ENCODE measurements around the gene BLACAT1.

The BLACAT1 gene

DNA sequence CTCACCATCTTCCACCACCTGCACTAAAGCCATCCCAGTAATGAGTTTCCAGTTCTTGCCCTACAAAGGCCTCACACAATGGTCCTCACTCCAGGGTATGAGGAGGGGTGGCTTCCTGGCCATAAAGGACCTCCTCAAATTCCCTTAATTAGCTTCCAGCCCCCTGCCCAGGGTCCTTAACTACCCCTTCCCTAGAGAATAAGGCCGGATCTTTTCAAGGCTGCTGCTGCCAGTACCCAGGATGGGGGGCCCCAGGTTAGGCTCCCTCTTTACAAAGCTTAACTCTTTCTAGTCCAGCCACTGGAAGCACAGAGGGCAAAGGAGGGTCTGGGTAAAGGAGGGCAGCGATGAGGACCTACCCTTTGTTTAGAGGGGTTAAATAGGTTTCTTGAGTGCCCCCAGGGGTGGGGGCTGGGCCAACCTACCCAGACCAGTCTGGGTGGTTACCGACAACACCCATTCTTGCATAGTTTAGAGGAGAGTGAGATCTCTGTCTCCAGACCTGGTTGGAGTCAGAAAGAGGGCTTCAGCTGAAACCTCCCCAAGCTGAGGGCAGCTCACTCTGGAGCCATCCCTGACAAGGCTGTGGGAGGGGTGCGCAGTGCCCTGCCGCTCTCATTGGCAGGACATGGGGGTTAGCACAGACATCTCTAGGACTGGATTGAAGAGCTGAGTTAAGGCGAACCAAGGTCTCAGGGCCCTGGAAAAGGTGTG is 7.1 kb downstream of the BLACAT1 start:
- no peak overlapping the region for H3K27ac ChIP-seq
- no peak for TF ChIP-seq CTCF (IDR thresholded peaks at IDR 0.05)
- no peak for TF ChIP-seq ZFX (IDR thresholded peaks at IDR 0.05; ENCODE audit: borderline replicate concordance)

DNA sequence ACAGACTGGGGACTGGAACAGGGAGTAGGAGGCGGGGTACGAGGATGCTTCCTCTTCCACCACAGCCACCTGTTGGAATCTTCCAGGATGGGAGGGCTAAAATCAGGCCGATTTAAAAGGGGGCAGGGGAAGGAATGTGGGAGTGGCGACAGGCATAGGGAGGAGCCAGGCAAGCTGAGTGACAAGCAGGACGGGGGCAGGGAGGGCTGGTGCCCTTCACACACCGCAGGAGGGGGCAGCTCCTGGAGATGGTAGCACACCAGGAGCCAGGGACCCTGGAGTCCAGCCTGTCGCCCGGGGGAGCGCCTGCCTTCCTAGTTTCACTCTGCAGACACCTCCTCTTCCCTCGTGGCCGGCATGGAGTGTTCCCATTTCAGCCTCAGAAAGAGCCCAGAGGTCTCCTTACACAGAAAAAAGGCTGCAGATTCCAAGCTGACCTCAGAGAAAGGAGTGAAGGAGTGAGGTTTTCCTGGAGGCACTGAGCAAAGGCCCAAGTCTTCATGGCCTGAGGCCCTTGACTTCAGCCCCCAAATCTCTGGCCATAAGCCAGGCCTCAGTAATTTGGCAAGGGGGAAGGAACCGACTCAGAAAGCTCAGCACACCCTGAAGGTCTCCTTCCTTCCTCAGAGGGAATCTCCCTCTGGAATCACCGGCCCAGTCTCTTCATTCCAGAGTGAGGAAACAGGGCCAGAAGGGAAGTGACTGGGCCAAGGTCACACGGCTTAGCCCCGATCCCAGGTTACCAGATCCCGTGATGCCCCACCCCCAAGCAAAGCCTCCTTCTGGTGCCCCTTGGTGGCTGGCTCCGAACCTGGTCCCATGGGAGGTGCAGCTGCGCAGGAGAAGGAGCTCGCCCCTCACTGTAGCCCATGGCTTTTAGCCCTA is 8.1 kb downstream of the BLACAT1 start:
- TF ChIP-seq CTCF (IDR thresholded peaks at IDR 0.05) (no peak), ZFX (IDR thresholded peaks at IDR 0.05; ENCODE audit: borderline replicate concordance) (no peak)
- no peak overlapping the region for H3K27ac ChIP-seq

- TF ChIP-seq ZFX (IDR thresholded peaks at IDR 0.05; ENCODE audit: borderline replicate concordance) (no peak), CTCF (IDR thresholded peaks at IDR 0.05) (no peak)
- no peak overlapping the region for H3K27ac ChIP-seq
Measured at GRCh38 chr1:205446828-205447227, 9.0 kb downstream of the BLACAT1 start.

- H3K27ac ChIP-seq = no peak overlapping the region
- TF ChIP-seq ZFX (IDR thresholded peaks at IDR 0.05; ENCODE audit: borderline replicate concordance) = no peak
- no peak for TF ChIP-seq CTCF (IDR thresholded peaks at IDR 0.05)
Measured at GRCh38 chr1:205445646-205445935, 10.3 kb downstream of the BLACAT1 start.

DNA sequence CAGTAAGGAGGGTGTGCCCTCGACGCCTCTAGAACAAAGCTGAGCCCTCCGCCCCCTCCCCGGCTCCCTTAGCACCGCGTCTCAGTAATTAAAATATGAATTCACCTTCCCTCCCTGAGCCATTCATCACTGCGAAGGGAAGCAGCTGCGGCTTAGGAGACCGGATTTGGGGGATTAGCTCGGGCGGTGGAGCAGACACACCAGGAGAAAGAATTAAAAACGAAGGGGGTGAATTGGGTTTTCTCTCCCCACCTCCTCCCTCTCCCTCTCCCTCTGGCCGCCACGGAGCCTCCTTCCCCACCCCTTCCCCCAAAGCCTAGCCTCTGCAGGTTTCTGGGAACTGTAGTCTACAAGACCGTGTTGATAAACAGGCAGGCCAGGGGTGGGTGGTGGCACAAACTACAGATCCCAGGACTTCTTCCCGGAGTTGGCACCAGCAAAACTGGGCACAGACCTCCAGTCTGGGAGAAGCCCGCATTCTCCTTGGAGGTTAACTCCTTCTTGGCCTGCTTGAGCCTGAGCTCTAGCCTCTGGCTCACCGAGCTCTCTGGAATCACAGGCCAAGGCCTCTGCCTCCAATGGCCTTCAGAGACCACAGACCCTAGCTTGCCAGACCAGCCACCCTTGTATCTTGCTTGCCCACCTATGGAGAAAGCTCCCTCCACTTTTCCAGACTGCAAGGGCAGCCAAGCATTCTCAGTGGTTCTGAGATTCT is 10.8 kb downstream of the BLACAT1 start:
- H3K27ac ChIP-seq = no peak overlapping the region
- TF ChIP-seq ZFX (IDR thresholded peaks at IDR 0.05; ENCODE audit: borderline replicate concordance) = no peak
- no peak for TF ChIP-seq CTCF (IDR thresholded peaks at IDR 0.05)

DNA sequence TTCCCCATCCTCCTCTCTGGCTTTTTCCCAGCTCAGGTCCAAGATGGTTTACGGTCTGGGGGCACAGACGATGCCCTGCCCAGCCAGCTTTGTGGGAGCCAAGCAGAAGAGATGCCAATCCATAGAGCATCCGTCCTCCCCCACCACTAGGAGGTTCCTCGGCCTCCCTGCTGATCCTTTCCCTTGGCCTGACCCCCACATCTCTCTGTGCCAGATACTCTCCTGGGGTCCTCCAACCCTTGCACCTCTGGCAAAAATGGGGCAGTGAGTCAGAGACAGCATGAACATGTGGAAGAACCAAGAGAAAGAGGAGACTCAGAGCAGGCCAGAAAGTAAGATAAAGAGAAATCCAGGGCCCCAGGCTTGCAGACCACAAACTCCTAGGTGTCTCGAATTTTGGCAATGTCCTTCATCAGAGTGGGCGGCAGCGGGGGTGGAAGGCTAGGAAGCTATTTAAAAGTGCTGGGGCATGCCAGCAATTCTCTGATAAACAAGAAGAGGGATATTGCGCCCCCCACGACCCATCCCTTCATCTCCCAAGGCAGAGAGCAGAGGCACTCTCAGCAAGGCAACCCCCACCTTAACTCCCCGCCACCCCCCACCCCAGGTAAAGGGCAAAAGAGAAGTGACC is 11.4 kb downstream of the BLACAT1 start:
- no peak overlapping the region for H3K27ac ChIP-seq

More for the DNA sequence above, 11.4 kb downstream of the BLACAT1 start:
- TF ChIP-seq ZFX (IDR thresholded peaks at IDR 0.05; ENCODE audit: borderline replicate concordance) = no peak
- no peak for TF ChIP-seq CTCF (IDR thresholded peaks at IDR 0.05)

Measured in 22Rv1 (cell line).